Endothelial cell of umbilical vein (primary cell): Measurements from ENCODE around the gene OXER1. TPM values are rescaled to one million over a fixed set of nuclear protein-coding genes. Genes with fewer than 3 reads are reported as not detected.

Experiments used
- BruUV-seq: library from RNA; stranded (reverse); fragments of 400-500 nt; replicated peaks from 2 replicates; lab custom pipeline; 2021; lab: Mats Ljungman, UMichigan
- CTCF ChIA-PET: fragments of 300-600, 350-600 bp; sonication (Branson Sonifier 250); formaldehyde crosslinking; loops from one replicate; lab custom pipeline; 2021; ENCODE audit warnings: antibody characterized with exemption, inconsistent platforms; lab: Charles Lee
- POLR2A ChIA-PET: fragments of 300-600, 350-600 bp; sonication (Branson Sonifier 250); formaldehyde crosslinking; loops from one replicate; lab custom pipeline; 2021; ENCODE audit warnings: antibody characterized with exemption, inconsistent platforms; lab: Charles Lee
- DNase-seq: peaks from one replicate; pipeline ENCODE4 v3.0.0-alpha.2; 2011; ENCODE audit warnings: low read depth, low spot score
- FAIRE-seq: peaks from 2 replicates; lab custom pipeline; 2011; peaks lifted over from hg19 to GRCh38; lab: Jason Lieb, UNC
- H2AFZ ChIP-seq: 2 replicates; pipeline ENCODE4 v1.6.0; 2012; ENCODE audit warnings: low read depth, low read length, control low read depth, inconsistent platforms
- H3K27ac ChIP-seq: 2 replicates; pipeline ENCODE4 v1.5.1; 2011; ENCODE audit warnings: low read depth, mild to moderate bottlenecking, control low read depth, low read length, moderate library complexity; ENCODE audit not compliant: insufficient read depth
- H3K27me3 ChIP-seq, 2 experiments: 2 replicates each; pipeline versions ENCODE4 v1.6.0 to v1.6.1; 2011; ENCODE audit warnings: low read length in 2 of 2, mixed read lengths in 1 of 2; ENCODE audit not compliant: control insufficient read depth in 2 of 2, insufficient read depth in 2 of 2
- H3K36me3 ChIP-seq, 2 experiments: 2 replicates in 1 of 2; 3 replicates in 1 of 2; pipeline ENCODE4 v1.5.1; 2011; ENCODE audit warnings: low read length in 2 of 2, mild to moderate bottlenecking in 1 of 2, moderate library complexity in 1 of 2; ENCODE audit not compliant: control insufficient read depth in 2 of 2, insufficient read depth in 2 of 2; ENCODE audit errors: extremely low read depth in 1 of 2
- H3K4me1 ChIP-seq: 3 replicates; pipeline ENCODE4 v1.5.1; 2011; ENCODE audit warnings: mild to moderate bottlenecking, low read length; ENCODE audit not compliant: control insufficient read depth, insufficient read depth; ENCODE audit errors: extremely low read depth
- H3K4me2 ChIP-seq: 2 replicates; pipeline ENCODE4 v1.6.1; 2011; ENCODE audit warnings: low read length, control low read depth, mixed read lengths; ENCODE audit not compliant: insufficient read depth
- H3K4me3 ChIP-seq, 3 experiments: fragments of 200-600 bp in 1 of 3; sonication (generic), shearing (Covaris generic) in 1 of 3; replicated peaks in 1 of 3; 2 replicates each; pipeline ENCODE4 v1.5.1; 2011 to 2016; ENCODE audit warnings: control low read depth in 3 of 3, low read length in 3 of 3, mild to moderate bottlenecking in 2 of 3, inconsistent platforms in 1 of 3, low read depth in 1 of 3, moderate library complexity in 1 of 3; ENCODE audit not compliant: insufficient read depth in 1 of 3
- H3K79me2 ChIP-seq: 2 replicates; pipeline ENCODE4 v1.6.0; 2012; ENCODE audit warnings: low read length, inconsistent platforms; ENCODE audit not compliant: control insufficient read depth, insufficient read depth
- H3K9ac ChIP-seq: replicated peaks from 2 replicates; pipeline ENCODE3; 2011; ENCODE audit warnings: low read length, control low read depth; ENCODE audit not compliant: insufficient read depth; ENCODE audit errors: extremely low read depth
- H3K9me1 ChIP-seq: replicated peaks from 3 replicates; pipeline ENCODE4 v1.6.0; 2011; ENCODE audit warnings: mild to moderate bottlenecking, low read length; ENCODE audit not compliant: control insufficient read depth, insufficient read depth; ENCODE audit errors: extremely low read depth
- H3K9me3 ChIP-seq: replicated peaks from 2 replicates; pipeline ENCODE4 v1.5.1; 2012; ENCODE audit warnings: low read length, inconsistent platforms; ENCODE audit not compliant: control insufficient read depth, insufficient read depth
- H4K20me1 ChIP-seq: replicated peaks from 2 replicates; pipeline ENCODE3; 2011; ENCODE audit warnings: mild to moderate bottlenecking, low read length; ENCODE audit not compliant: control insufficient read depth, insufficient read depth; ENCODE audit errors: extremely low read depth
- CTCF ChIP-seq, 2 donors: IDR thresholded peaks; 1 replicate in 1 of 2; 2 replicates in 1 of 2; pipeline ENCODE4 v1.5.1; 2011; ENCODE audit warnings: low read length in 2 of 2, mild to moderate bottlenecking in 2 of 2, moderate library complexity in 2 of 2, control low read depth in 1 of 2, inconsistent platforms in 1 of 2, low read depth in 1 of 2; ENCODE audit not compliant: insufficient read depth in 1 of 2; ENCODE audit errors: extremely low read depth in 1 of 2
- EZH2 ChIP-seq: IDR thresholded peaks from 2 replicates; pipeline ENCODE4 v1.6.1; 2012; ENCODE audit warnings: borderline replicate concordance, low read depth, mild to moderate bottlenecking, moderate library complexity, low read length, inconsistent platforms; ENCODE audit not compliant: severe bottlenecking
- GATA2 ChIP-seq: IDR thresholded peaks from 2 replicates; pipeline ENCODE4 v1.7.0; 2011; ENCODE audit warnings: low read depth, mild to moderate bottlenecking, moderate library complexity, mixed read lengths, low read length; ENCODE audit not compliant: insufficient read length, insufficient read depth
- JUN ChIP-seq: IDR thresholded peaks from 2 replicates; pipeline ENCODE4 v1.6.1; 2011; ENCODE audit warnings: borderline replicate concordance, low read depth; ENCODE audit not compliant: insufficient read length, insufficient read depth
- MAX ChIP-seq: IDR thresholded peaks from 2 replicates; pipeline ENCODE4 v1.6.1; 2011; ENCODE audit not compliant: insufficient read depth, insufficient read length
- MYC ChIP-seq: IDR thresholded peaks from one replicate; pipeline ENCODE4 v1.6.1; 2011; ENCODE audit warnings: mild to moderate bottlenecking, low read depth, low read length
- POLR2A ChIP-seq: IDR thresholded peaks from 2 replicates; pipeline ENCODE4 v1.6.1; 2012; ENCODE audit warnings: low read depth, mild to moderate bottlenecking, control low read depth, low read length
- POLR2AphosphoS5 ChIP-seq: IDR thresholded peaks from 2 replicates; pipeline ENCODE4 v1.6.1; 2012; ENCODE audit warnings: low read depth, mild to moderate bottlenecking, control low read depth, low read length, moderate library complexity; ENCODE audit not compliant: insufficient read depth
- dilution Hi-C: fragments of 300-500 bp; cut with MboI; formaldehyde crosslinking; loops from one replicate; pipeline ENCODE4 v1.15.0; 2019; ENCODE audit warnings: low sequenced_read_pairs; ENCODE audit not compliant: extremely low pct_ligation_motif_present
- intact Hi-C: fragments of 100-400 bp; cut with micrococcal nuclease; formaldehyde crosslinking; loops from one replicate; pipeline ENCODE4 v1.10.0; 2022
- polyA plus RNA-seq, 4 experiments: library from polyadenylated mRNA; depleted of rRNA in 3 of 4; stranded (reverse) in 3 of 4; unstranded in 1 of 4; fragments of >200 nt; gene quantifications; 2 replicates each; pipeline versions ENCODE4 v1.2.1 to v1.2.3, GENCODE V29; 2011 to 2012; ENCODE audit warnings: missing spikeins in 1 of 4
- total RNA-seq: library from RNA; stranded (reverse); gene quantifications from 2 replicates; pipeline ENCODE4 v1.2.3, GENCODE V29; 2021

The OXER1 gene
- total and polyA plus RNA-seq, 2 donors (not counting 3 experiments of a cell fraction or from before 2014, with no cell fraction given), result 0.18 TPM

GRCh38 chr2:42795841-42796301 lies 31.9 kb upstream of the OXER1 start:
- H3K27ac ChIP-seq, result no peak overlapping the region
- FAIRE-seq, result peak; percentile 63

More at GRCh38 chr2:42795841-42796301, 31.9 kb upstream of the OXER1 start:
- dilution Hi-C loops (no loop called here), intact Hi-C loops (loop anchor here (2.0 kb wide), 1 partner anchor 13 kb away; no protein-coding TSS in a partner anchor)
- no peaks in the 10 kb centered on the region for H4K20me1 ChIP-seq
- no peaks in the 10 kb centered on the region for H3K36me3 ChIP-seq
- no peak for TF ChIP-seq GATA2
- no peak for TF ChIP-seq JUN
- no peak for TF ChIP-seq EZH2
- TF ChIP-seq POLR2AphosphoS5, result no peak
- TF ChIP-seq CTCF (IDR thresholded peaks at IDR 0.05; ENCODE audit: extremely low read depth in 1 of 2, insufficient read depth in 1 of 2, low read depth in 1 of 2, low read length in 2 of 2), result no peak
- TF ChIP-seq MAX, result no peak
- TF ChIP-seq POLR2A, result no peak
- no peak for TF ChIP-seq MYC
- H3K9me3 ChIP-seq, result no peaks in the 10 kb centered on the region
- H3K27me3 ChIP-seq, result peaks cover 11 to 12% of the 10 kb centered on the region in 2 experiments
- no peaks in the 10 kb centered on the region for H3K79me2 ChIP-seq
- H3K9ac ChIP-seq, result no peak overlapping the region
- H2AFZ ChIP-seq, result peak overlapping the region; percentile 36
- no peak overlapping the region for H3K4me2 ChIP-seq
- ChIA-PET POLR2A (no interaction called here), CTCF (no interaction called here)
- H3K9me1 ChIP-seq, result no peaks in the 10 kb centered on the region
- DNase-seq, result peak; percentile 49
- peaks cover 4% of the 10 kb centered on the region for H3K4me1 ChIP-seq
- no peak overlapping the region for H3K4me3 ChIP-seq
- TSS peak; percentile 84 for BruUV-seq
